Breast epithelium (tissue), 4 donors: Measurements from ENCODE around the gene SP2. TPM values are rescaled to one million over a fixed set of nuclear protein-coding genes. Genes with fewer than 3 reads are reported as not detected.

Experiments used
- DNase-seq, 2 donors: peaks; one replicate each; pipeline ENCODE4 v3.0.0-alpha.2; 2019; ENCODE audit warnings: low spot score in 2 of 2
- H3K27ac ChIP-seq, 2 donors: fragments of 200-600 bp; sonication (generic) in 1 of 2; one replicate each; pipeline ENCODE4 v1.5.1; 2016 to 2019; ENCODE audit warnings: mild to moderate bottlenecking in 1 of 2
- H3K27me3 ChIP-seq, 2 donors: fragments of 200-600 bp; sonication (generic) in 1 of 2; one replicate each; pipeline versions ENCODE4 v1.5.1 to v1.6.0; 2017 to 2019; ENCODE audit warnings: control low read depth in 1 of 2, mild to moderate bottlenecking in 1 of 2
- H3K36me3 ChIP-seq: fragments of 200-600 bp; one replicate; pipeline ENCODE4 v1.5.1; 2019
- H3K4me1 ChIP-seq, 2 donors: fragments of 200-600 bp; sonication (generic); one replicate each; pipeline ENCODE4 v1.5.1; 2016 to 2019; ENCODE audit warnings: control low read depth in 1 of 2
- H3K4me3 ChIP-seq, 3 donors: fragments of 200-600 bp; sonication (generic); 1 replicate in 2 of 3; 2 replicates in 1 of 3; pipeline ENCODE4 v1.5.1; 2016 to 2019; ENCODE audit warnings: mild to moderate bottlenecking in 3 of 3, moderate library complexity in 2 of 3
- H3K9me3 ChIP-seq, 2 donors: fragments of 200-600 bp; sonication (generic) in 1 of 2; one replicate each; pipeline ENCODE4 v1.5.1; 2016 to 2019; ENCODE audit warnings: control low read depth in 1 of 2
- POLR2A ChIP-seq: fragments of 450-650 bp; IDR thresholded peaks from one replicate; pipeline ENCODE4 v1.6.1; 2016; ENCODE audit warnings: antibody characterized with exemption, mild to moderate bottlenecking, moderate library complexity
- POLR2AphosphoS5 ChIP-seq, 3 donors: sonication (generic); formaldehyde crosslinking; IDR thresholded peaks; one replicate each; pipeline ENCODE4 v1.6.1; 2017; ENCODE audit warnings: antibody characterized with exemption in 3 of 3
- intact Hi-C: fragments of 100-400 bp; cut with DNase I; formaldehyde crosslinking; loops from one replicate; pipeline ENCODE4 v1.15.1; 2023; ENCODE audit warnings: low total_unique reads
- total RNA-seq, 3 donors: library from RNA; depleted of rRNA; stranded (reverse); fragments of >200 nt; gene quantifications; one replicate each; pipeline ENCODE4 v1.1.0, GENCODE V29; 2016
- TF ChIP-seq, protein P1 (sequence below), 3 donors: fragments of 450-650 bp; IDR thresholded peaks; one replicate each; pipeline ENCODE4 v1.5.1; 2016 to 2017; ENCODE audit warnings: antibody characterized with exemption in 3 of 3, mild to moderate bottlenecking in 3 of 3, moderate library complexity in 3 of 3

Gene SP2
- total RNA-seq, 3 donors from 2014 or later = 4.6 to 9.8 (median 5.6) TPM

DNA sequence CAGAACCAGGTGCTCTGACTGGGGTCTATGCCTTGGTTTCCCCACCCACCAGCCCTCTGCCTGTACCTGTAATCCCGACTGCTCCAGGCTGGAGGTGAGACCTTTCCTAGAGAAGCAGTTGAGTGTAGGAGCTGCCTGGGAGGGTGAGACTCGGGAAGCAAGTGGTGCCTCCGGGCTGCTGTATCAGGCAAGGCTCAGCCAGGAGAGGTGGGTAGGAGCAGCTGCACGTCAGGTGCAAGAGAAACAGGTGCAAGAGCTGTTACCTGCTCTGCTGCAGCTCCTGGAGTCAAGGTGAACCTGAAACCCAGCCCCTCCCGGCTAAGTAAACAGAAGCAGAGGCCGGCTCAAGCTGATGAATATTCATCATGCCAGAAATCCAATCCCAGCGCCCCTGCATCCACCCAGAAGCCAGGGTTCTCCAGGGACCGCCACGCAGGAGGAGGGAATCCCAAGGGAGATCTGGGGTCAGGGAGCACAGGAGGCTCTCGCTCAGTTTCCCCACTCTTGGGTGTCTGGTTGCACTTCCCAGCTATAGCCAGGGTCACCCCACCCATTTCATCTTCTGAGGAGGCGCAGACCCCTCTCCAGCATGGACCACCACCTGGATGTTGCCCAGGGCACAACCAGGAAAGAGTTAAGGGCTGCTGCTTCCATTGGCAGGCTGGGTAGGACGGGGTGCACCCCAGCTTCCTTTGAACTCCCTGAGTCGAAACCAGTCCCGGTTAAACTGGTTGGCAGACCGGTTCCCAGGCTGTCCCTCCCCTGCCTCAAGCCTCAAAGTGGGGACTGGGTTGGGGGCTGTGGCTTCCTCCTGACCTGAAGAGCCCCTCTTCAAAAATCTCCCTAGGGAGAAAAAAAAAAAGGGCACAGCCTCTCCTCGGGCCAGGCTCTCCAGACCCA lies 61.8 kb downstream of the SP2 start, which contains the start of gene PRR15L:
Gene PRR15L, minus strand, starts transcription at position 293 of the 900 bp plus-strand sequence. CDS start 4,649 bp downstream, outside the sequence.
- H3K9me3 ChIP-seq = no peaks in the 10 kb centered on the region
- TF ChIP-seq, protein P1, sequence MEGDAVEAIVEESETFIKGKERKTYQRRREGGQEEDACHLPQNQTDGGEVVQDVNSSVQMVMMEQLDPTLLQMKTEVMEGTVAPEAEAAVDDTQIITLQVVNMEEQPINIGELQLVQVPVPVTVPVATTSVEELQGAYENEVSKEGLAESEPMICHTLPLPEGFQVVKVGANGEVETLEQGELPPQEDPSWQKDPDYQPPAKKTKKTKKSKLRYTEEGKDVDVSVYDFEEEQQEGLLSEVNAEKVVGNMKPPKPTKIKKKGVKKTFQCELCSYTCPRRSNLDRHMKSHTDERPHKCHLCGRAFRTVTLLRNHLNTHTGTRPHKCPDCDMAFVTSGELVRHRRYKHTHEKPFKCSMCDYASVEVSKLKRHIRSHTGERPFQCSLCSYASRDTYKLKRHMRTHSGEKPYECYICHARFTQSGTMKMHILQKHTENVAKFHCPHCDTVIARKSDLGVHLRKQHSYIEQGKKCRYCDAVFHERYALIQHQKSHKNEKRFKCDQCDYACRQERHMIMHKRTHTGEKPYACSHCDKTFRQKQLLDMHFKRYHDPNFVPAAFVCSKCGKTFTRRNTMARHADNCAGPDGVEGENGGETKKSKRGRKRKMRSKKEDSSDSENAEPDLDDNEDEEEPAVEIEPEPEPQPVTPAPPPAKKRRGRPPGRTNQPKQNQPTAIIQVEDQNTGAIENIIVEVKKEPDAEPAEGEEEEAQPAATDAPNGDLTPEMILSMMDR (IDR thresholded peaks at IDR 0.05) = no peak
- peak; percentile 25 for TF ChIP-seq POLR2A
- intact Hi-C loops = no loop called here
- DNase-seq = peak; percentile 71 to 80
- peaks cover 0 to 17% of the 10 kb centered on the region in 2 donors for H3K4me1 ChIP-seq
- H3K27ac ChIP-seq = peak within 1 kb of the TSS; percentile 81 to 95
- H3K36me3 ChIP-seq = no peaks in the 10 kb centered on the region
- H3K4me3 ChIP-seq = peak within 1 kb of the TSS in 2 of 3 donors; percentile 60 to 64
- no peaks in the 10 kb centered on the region for H3K27me3 ChIP-seq

DNA sequence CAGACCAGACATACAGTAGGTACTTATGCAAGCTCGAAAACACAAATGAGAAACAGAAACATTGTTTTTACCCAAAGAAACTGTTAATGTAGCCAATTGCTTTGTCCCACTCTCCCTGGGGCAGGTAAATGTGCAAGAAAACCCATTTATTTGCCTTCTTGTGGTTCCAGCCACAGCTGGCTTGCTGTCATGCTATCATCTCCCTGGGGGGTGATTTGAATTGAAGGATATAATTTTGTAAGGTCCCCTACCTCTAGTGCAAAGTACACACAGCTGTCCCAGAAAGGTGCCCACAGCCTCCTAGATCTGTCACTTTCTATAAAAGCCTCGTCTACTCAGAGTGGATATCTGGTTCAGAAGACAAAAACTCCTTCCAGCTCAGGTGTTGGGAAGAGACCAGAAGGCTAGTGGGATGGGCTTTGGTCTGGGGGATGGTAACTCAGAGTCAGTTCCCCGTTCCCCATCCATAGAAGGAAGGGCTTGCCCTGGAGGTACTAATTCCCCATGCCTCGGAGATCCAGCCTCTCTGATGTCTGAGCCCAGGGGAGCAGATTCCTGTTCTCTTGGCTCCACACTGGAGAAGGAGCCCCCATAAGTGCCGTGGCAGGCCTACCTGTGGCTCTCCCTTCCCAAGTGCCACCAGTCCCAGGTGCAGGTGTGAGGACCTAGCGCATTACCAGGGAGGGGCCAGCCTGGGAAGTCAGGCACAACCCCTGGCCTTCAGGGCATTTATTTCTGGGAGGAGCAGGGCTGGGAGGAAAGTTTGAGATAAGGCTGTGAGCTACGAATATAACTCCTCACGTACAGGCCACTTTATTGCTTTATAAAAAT lies 64.0 kb downstream of the SP2 start:
- Histone ChIP-seq H3K4me3 (no peak overlapping the region), H3K36me3 (no peaks in the 10 kb centered on the region), H3K27ac (peak overlapping the region in 1 of 2 donors; percentile 95), H3K9me3 (no peaks in the 10 kb centered on the region), H3K27me3 (no peaks in the 10 kb centered on the region), H3K4me1 (peaks cover 0 to 14% of the 10 kb centered on the region in 2 donors)
- TF ChIP-seq, protein P1 (IDR thresholded peaks at IDR 0.05) = no peak
- no peak for TF ChIP-seq POLR2AphosphoS5 (IDR thresholded peaks at IDR 0.05)
- no peak for TF ChIP-seq POLR2A
- intact Hi-C loops = no loop called here
- DNase-seq = no peak

DNA sequence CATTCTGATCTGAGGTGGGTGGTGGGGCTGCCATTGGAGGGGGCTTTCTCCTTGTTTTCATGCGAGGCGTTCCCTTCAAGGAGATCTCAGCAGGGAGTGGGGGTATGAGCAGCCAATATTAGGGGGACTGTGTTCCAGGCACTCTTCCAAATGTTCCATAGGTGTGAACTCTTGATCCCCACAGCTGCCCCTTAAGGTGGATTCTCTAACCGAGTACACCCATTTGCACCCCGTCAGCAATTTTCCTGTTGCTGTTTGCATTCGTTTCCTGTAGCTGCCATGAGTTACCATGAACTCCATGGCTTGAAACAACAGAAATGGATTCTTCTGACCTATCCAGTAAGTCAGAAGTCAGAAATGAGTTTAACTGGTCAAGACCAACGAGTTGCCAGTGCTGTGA lies 65.4 kb downstream of the SP2 start:
- Histone ChIP-seq H3K36me3 (no peaks in the 10 kb centered on the region), H3K4me1 (peaks cover 0 to 14% of the 10 kb centered on the region in 2 donors), H3K9me3 (no peaks in the 10 kb centered on the region), H3K27me3 (no peaks in the 10 kb centered on the region), H3K27ac (no peak overlapping the region), H3K4me3 (no peak overlapping the region)
- DNase-seq = no peak
- intact Hi-C loops = no loop called here
- TF ChIP-seq POLR2A (no peak), POLR2AphosphoS5 (IDR thresholded peaks at IDR 0.05) (no peak)
- TF ChIP-seq, protein P1 (IDR thresholded peaks at IDR 0.05) = no peak

DNA sequence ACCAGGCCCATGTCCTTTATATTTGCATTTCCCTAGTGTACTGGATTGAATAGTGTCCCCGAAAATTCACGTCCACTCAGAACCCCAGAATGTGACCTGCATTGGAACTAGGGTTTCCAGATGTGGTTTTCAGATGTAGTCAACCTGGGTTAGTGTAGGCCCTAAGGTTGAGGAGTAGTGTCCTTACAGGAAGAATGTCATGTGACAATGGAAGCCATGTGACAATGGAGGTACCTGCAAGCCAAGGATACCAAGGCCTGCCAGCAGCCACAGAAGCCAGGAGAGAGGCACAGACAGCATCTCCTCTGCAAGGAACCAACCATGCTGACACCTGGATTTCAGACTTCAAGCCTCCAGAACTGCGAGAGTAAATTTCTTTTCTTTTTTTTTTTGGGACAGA lies 66.9 kb downstream of the SP2 start:
- DNase-seq = no peak

More for the DNA sequence above, 66.9 kb downstream of the SP2 start:
- Histone ChIP-seq H3K27ac (no peak overlapping the region), H3K27me3 (no peaks in the 10 kb centered on the region), H3K4me3 (no peak overlapping the region), H3K36me3 (no peaks in the 10 kb centered on the region), H3K9me3 (no peaks in the 10 kb centered on the region), H3K4me1 (peaks cover 0 to 14% of the 10 kb centered on the region in 2 donors)
- intact Hi-C loops = no loop called here
- TF ChIP-seq POLR2AphosphoS5 (IDR thresholded peaks at IDR 0.05) (no peak), POLR2A (no peak)
- TF ChIP-seq, protein P1 (IDR thresholded peaks at IDR 0.05) = no peak
